Adipose tissue (tissue), 3 donors: ENCODE measurements around the gene WWOX. TPM values are rescaled to one million over a fixed set of nuclear protein-coding genes. Genes with fewer than 3 reads are reported as not detected.

Experiments used
- H3K27ac ChIP-seq: one replicate; pipeline ENCODE4 v1.5.1; 2013; ENCODE audit warnings: low read depth, low read length
- WGBS, 3 donors: extraction: QIAGEN DNeasy Blood & Tissue Kit; methylation state at CpG; one replicate each; pipeline ENCODE4 v1.1.7; 2013; 5-methylcytosine and 5-hydroxymethylcytosine counted together
- polyA plus RNA-seq, 3 donors: library from polyadenylated mRNA; stranded (reverse); fragments of 200-250 nt; gene quantifications; one replicate each; pipeline ENCODE4 v1.2.3, GENCODE V29; 2013
- donor health status: healthy with polysubstance abuse.
- donor health status: Bipolar disorder and iron deficiency.
- donor health status: healthy.

Gene WWOX
- polyA plus RNA-seq, 3 donors: 5.7 to 10.6 (median 7.0) TPM

DNA sequence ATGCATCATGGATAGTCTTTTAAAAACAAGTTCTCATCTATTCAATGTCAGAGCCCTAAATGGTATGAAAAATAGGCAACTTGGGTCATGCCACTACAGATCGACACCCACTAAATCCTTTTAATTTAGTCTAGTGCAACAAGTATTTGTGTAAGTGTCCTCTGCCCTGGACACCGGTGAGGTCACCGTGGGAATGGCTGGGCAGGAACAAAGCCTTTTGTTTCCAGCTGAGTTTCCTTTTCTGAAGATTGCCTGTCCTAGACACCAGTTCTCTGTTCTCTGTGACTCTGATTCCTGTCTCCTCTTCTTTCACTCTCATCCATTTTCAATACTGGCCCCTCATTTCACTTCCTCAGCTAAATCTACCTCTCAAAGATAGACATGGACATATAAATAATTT is 1054.6 kb downstream of the WWOX start:
- no peak overlapping the region for H3K27ac ChIP-seq
- 62 to 77% (median 75%) methylated on average over 3 of the region's 3 CpGs for WGBS, 3 donors

DNA sequence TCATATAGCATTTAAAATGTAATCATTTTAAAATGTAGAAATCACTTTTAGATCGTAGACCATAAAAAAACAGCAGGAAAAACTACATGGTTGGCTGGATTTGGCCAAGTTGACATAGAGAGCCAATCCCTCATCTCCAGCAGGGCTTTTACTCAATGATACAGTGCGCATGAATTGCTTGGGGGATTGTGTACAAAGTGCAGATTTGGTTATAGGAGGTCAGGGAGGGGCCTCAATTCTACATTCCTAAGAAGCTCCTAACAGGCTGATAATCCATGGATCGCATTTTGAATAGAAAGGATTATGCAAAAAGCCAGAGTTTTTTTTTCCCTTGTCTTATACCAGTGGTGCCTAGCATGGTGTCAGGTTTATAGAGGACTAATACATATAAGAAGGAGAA is 1056.0 kb downstream of the WWOX start:
- no peak overlapping the region for H3K27ac ChIP-seq
- 88 to 97% (median 95%) methylated on average over 3 of the region's 3 CpGs for WGBS, 3 donors

DNA sequence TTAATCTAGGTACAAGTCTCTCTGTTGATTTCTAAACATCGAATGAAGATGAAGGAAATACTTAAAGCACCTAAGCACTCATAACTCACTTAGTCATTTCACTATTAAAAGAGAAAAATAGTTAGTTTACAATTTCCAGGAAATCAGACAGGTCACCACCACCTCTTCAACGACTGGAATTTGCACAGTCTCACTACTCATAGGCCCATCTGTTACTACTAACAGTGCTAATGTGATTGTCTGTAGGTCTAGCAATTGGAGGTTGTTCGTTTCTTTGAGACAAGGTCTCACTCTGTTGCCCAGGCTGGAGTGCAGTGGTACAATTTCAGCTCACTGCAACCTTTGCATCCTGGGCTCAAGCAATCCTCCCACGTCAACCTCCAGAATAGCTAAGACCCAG is 1056.5 kb downstream of the WWOX start:
- WGBS, 3 donors: 76 to 86% (median 85%) methylated on average over 4 of the region's 4 CpGs
- no peak overlapping the region for H3K27ac ChIP-seq

- no peak overlapping the region for H3K27ac ChIP-seq
- 80 to 84% (median 83%) methylated on average over 1 of the region's 1 CpG for WGBS, 3 donors
These were observed 1057.3 kb downstream of the WWOX start for GRCh38 chr16:79156761-79157160.

DNA sequence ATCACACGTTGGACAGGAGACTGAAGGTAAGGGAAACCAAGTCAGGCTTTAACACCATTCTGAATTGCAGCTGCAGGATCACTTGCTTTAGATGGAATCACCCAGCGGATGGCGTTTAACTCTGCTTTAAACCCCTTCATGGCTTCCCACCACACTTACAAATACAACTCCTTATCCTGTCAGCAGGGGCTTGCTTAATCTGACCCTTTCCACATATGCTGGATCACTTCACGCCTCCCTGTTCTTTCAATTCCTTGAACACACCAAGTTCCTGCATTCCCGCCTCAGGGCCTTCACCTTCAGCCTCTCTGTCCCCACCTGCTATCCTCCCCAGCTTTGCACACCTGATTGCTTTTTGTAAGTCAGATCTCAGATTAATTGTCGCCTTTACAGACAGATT is 1058.9 kb downstream of the WWOX start:
- H3K27ac ChIP-seq: no peak overlapping the region
- 88 to 96% (median 94%) methylated on average over 6 of the region's 6 CpGs for WGBS, 3 donors

DNA sequence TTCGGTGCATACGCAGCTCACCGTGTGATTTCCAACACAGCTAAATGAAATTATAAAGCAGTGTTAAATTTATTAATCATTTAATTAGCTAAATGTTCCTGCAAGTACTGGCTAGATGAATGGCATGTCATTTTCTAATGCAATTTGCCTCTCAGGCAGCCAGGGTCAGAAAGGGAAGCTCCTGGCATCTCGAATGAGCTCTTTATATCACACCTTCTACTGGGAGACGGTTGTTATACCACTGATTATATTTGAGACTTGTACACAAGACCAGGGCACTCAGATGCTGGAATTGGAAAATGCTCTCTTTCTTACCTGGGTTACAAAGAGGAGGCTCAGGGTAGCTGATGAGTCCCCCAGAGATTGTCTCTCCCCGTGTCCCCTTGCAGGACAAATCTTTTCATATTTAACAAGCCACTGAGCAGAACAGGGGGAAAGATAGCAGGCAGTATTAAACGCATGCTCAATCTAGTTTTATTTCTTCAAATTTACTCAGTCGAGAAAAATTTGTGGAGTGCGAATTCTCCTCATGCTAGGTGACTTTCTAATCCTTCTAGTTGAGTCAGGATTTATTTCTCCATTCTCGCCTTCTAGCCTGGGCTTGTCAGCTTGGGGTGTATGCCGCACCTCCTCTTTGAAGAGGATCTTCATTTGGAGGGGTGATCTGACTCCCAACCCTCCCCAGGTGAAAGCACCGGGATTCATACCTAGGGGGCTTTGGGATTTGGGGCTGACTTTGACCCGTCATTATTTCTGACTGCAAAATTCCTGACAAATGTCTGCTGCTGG is 1060.0 kb downstream of the WWOX start:
- 87 to 95% (median 95%) methylated on average over 13 of the region's 13 CpGs for WGBS, 3 donors
- no peak overlapping the region for H3K27ac ChIP-seq

DNA sequence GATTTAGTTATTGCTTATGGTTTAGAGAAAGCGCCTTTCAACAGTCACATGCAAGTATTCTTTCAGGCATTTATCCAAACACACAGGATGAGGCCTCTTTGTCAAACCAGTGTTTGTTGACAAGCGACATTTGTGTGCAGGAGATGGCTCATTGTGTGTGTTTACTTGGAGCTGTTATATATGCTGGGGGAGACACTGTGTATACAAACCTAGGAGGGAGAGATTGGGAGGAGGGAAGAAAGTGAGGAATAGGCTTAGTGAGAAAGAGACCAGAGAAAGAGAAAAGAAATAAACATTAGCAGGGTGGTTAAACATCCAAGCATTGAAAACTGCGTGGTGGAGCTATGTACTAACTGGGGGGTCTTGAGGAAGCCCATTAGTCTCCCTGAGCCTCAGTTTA is 1063.5 kb downstream of the WWOX start:
- H3K27ac ChIP-seq: no peak overlapping the region
- WGBS, 3 donors: 88 to 96% (median 93%) methylated on average over 3 of the region's 3 CpGs

DNA sequence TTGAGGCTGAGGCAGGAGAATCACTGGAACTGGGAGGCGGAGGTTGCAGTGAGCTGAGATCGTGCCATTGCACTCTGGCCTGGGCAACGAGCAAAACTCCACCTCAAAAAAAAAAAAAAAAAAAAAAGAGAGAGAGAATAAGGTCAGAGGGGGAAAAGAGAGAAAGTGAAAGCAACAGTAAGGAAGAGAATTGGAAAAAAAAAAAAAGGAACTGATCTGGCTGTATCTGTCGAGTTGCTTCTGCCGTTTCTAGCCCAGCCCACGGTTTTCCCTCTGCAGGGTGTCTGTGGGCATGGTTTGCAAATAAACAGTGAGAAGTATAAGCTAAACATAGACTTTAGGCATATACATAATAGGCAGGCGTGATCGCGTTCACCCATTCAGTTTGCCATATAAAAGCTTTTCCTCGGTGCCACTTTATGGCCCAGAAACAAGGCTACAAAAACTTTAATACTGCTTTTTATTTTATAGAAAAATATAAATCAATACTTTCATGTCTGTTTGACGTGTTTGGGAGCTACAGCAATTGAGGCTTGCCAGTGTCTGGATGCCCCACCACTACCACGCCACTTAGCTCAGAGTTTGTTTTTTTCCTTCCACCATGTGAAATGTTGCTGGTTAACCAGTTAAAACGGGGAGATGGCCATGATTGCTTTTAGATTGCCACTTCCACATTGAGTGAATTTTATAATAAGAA is 1064.4 kb downstream of the WWOX start:
- WGBS, 3 donors: 39 to 74% (median 48%) methylated on average over 13 of the region's 13 CpGs
- no peak overlapping the region for H3K27ac ChIP-seq

DNA sequence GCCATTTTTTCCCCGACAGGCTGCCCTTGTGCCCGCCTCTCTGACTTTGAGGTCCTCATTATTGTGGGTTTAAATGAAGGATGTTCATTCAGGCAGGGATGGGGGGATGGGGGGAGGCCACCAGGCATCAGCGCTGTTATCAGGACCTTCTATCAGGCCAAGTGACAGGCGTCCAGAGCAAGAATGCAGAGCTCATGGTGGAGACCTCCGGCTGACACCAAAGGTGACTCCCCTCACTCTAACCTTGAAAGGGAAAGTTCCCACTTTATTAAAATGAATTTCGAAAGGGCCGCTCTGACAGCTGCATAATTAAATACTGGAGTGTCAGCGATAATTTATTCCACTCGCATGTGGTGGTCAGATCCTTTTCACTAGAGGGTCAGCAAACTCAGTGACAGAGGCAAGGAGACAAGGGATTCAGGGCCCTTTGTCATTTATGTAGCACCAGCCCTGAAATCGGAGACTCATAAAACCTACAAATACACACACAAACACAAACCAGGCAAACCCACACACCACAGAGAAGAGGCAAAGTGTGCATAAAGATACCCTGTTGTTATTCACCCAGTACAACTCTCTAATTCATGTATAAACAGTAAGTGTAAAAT is 1065.0 kb downstream of the WWOX start:
- no peak overlapping the region for H3K27ac ChIP-seq
- WGBS, 3 donors: 79 to 89% (median 85%) methylated on average over 10 of the region's 10 CpGs

DNA sequence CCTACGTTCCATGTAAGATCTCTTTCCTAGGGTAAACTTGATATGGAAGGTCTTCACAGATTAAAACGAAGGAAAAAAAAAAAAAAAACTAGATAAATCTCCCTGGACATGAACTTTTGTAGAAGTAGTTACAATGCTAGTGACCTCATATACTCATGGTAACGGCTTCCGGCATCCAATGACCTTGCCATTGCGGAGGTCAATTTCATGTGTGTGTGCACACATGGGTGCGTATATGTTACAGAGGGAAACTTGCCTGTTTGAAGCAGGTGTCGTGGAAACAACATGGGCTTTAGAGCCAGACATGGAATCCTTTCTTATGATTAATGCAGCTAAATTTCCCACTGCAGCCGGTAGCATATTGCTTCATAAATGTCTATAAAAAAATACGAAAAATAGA is 1065.6 kb downstream of the WWOX start:
- 83 to 84% (median 84%) methylated on average over 9 of the region's 9 CpGs for WGBS, 3 donors
- no peak overlapping the region for H3K27ac ChIP-seq

GRCh38 chr16:79165506-79165905 is 1066.1 kb downstream of the WWOX start:
- no peak overlapping the region for H3K27ac ChIP-seq
- WGBS, 3 donors: 81 to 84% (median 83%) methylated on average over 9 of the region's 9 CpGs

GRCh38 chr16:79167893-79168292 is 1068.4 kb downstream of the WWOX start:
- WGBS, 3 donors: 91 to 95% (median 95%) methylated on average over 2 of the region's 2 CpGs
- no peak overlapping the region for H3K27ac ChIP-seq

DNA sequence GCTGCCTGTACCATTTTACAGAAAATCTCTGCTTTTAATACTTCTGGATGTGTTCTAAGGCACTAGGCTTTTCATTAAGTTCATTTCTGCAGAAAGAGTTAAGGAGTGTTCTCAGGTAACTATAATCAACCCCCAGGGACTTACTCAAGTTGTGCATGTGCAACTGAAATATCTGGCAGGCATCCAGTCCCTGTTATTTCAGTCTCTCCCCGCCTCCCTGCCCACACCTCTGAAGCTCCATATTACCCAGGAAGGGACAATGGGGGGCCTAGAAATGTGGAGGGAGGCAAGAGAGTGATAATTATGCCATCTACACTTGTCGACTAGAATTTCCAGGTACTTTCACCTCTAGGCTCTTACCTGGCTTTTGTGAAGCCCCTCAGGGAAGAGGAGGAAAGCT is 1068.9 kb downstream of the WWOX start:
- 70 to 77% (median 71%) methylated on average over 2 of the region's 2 CpGs for WGBS, 3 donors
- no peak overlapping the region for H3K27ac ChIP-seq

DNA sequence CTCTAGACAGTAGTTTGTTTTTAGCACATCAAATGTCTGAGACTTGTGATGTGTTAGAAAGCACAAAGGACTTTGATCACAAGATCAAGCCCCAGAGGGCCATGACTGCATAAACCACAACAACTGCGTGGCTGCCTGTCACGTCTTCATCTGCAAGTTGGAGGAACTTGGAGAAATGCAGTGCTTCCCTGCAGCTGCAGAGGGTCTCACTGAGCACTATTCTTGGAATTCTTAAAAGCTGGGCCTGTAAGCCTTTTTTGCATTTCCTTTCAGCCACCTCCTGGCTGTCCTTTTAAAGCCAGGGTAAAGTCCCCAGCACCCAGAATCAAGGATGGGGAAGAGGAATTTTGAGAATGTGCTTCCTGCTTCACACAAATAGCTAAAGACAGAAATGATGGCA is 1069.8 kb downstream of the WWOX start:
- H3K27ac ChIP-seq: no peak overlapping the region
- 38 to 89% (median 49%) methylated on average over 2 of the region's 2 CpGs for WGBS, 3 donors

- no peak overlapping the region for H3K27ac ChIP-seq
- WGBS, 3 donors: 55 to 78% (median 57%) methylated on average over 7 of the region's 7 CpGs
These were observed 1071.2 kb downstream of the WWOX start for GRCh38 chr16:79170555-79171246.

DNA sequence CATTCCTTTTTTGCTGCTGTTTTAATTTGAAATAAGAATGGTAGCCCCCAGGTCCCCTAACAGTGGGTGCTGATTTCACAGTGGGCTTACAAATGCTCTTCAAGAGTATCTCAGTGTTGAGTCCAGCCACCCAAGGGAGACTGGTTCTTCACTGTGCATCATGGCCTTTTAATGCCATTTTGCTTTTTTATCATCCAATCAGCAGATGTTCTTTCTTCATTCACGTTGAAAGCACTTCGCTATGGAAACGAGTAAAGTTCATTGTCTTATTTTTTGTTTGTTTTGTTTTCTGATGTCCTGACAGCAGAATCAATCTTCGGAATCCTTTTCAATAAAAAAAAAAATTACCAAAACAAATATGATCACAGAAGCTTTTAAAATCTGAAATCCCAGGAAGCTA is 1072.0 kb downstream of the WWOX start:
- no peak overlapping the region for H3K27ac ChIP-seq
- 71 to 76% (median 75%) methylated on average over 4 of the region's 4 CpGs for WGBS, 3 donors

DNA sequence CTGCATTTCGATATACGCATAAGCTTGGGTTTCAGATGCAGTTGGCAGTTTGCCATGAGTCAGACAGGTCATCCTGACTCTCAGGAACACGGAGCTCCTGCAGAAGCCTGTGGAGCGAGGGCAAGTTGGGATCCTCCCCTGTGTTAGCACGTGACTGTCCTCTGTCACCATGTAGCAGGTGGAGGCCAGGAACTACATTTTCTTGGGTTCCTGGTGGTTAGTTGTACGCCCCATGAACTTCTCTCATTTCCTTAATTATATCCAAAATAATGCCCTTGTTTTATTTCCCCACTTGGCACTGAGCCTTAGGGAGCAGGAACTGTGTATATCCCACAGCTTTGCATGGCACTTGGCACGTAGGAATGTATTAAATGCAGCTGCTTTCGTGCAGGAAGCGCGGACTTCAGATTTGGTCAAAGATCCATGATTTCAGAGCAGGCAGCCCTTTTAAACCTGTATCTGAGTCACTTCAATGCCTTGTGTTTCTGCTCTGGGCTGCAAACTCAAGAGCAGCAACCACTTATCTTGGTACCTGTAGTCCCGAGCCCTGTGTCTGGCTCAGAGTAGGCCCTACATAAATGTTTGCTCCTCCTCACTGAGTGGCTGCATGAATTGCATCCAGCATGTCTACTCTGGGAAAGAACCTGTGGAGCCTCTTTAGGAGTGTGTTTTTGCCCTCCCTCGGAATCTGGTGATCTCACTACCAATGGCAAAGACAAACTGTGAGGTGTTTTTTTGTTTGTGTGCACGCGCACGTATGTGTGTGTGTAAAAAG is 1072.7 kb downstream of the WWOX start:
- 75 to 85% (median 78%) methylated on average over 15 of the region's 15 CpGs for WGBS, 3 donors
- H3K27ac ChIP-seq: no peak overlapping the region

DNA sequence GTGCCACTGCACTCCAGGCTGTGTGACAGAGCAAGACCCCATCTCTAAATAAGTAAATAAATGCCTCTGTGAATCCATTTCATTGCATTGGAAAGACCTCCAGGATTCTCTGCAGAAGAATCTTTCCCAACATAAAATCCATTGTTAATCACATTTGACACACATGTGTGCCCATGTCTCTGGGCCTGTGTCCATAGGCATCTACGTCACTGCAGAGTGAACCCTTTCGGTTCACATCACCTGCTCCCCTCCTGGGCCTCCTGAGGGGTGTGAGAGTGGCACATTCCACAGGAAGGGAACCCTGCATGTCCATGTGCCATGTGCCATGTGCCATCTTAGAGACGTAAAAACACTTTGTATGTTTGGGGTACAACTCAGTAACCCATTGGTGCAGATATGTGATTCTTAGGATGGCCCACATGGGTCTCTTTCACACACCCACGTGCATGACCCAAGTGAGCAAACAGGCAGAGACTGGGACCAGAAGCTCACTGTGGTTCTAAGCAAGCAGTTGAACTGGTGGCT is 1073.6 kb downstream of the WWOX start:
- WGBS, 3 donors: 88 to 94% (median 93%) methylated on average over 4 of the region's 4 CpGs
- no peak overlapping the region for H3K27ac ChIP-seq
